T follicular helper cell (primary cell): ENCODE results near the gene EIF4G3.

ENCODE experiments used
- DNase-seq: peaks from one replicate; pipeline ENCODE4 v3.0.0-alpha.2; 2020; ENCODE audit warnings: low read depth

Gene EIF4G3

GRCh38 chr1:20993716-20994575 lies 182.8 kb downstream of the EIF4G3 start:
- no peak for DNase-seq

- no peak for DNase-seq
Measured at GRCh38 chr1:20992322-20993056, 184.2 kb downstream of the EIF4G3 start.

GRCh38 chr1:20988943-20989342 lies 187.8 kb downstream of the EIF4G3 start:
- DNase-seq = no peak

GRCh38 chr1:20987831-20988825 lies 188.6 kb downstream of the EIF4G3 start:
- no peak for DNase-seq

- DNase-seq = no peak
Measured at GRCh38 chr1:20983297-20983889, 193.3 kb downstream of the EIF4G3 start.

GRCh38 chr1:20982316-20982715 lies 194.4 kb downstream of the EIF4G3 start:
- no peak for DNase-seq

GRCh38 chr1:20981915-20982314 lies 194.8 kb downstream of the EIF4G3 start:
- no peak for DNase-seq

GRCh38 chr1:20980051-20980450 lies 196.6 kb downstream of the EIF4G3 start:
- no peak for DNase-seq

GRCh38 chr1:20978413-20978812 lies 198.3 kb downstream of the EIF4G3 start:
- no peak for DNase-seq

- DNase-seq = no peak
Measured at GRCh38 chr1:20975668-20976067, 201.0 kb downstream of the EIF4G3 start.

GRCh38 chr1:20974951-20975350 lies 201.7 kb downstream of the EIF4G3 start:
- no peak for DNase-seq

- DNase-seq = no peak
Measured at GRCh38 chr1:20974069-20974468, 202.6 kb downstream of the EIF4G3 start.

- DNase-seq = no peak
Measured at GRCh38 chr1:20972855-20973254, 203.8 kb downstream of the EIF4G3 start.

- DNase-seq = no peak
Measured at GRCh38 chr1:20964540-20965484, 211.9 kb downstream of the EIF4G3 start.

GRCh38 chr1:20962576-20963258 lies 214.0 kb downstream of the EIF4G3 start:
- no peak for DNase-seq

- DNase-seq = no peak
Measured at GRCh38 chr1:20958430-20958829, 218.3 kb downstream of the EIF4G3 start.

- DNase-seq = no peak
Measured at GRCh38 chr1:20956272-20956671, 220.4 kb downstream of the EIF4G3 start.

GRCh38 chr1:20950679-20951078 lies 226.0 kb downstream of the EIF4G3 start:
- DNase-seq = no peak

GRCh38 chr1:20949871-20950590 lies 226.7 kb downstream of the EIF4G3 start:
- no peak for DNase-seq
